MCF 10A (cell line): ENCODE results near the gene RGS2. TPM values are rescaled to one million over a fixed set of nuclear protein-coding genes. Genes with fewer than 3 reads are reported as not detected.

Source experiments
- BruUV-seq: library from RNA; stranded (reverse); fragments of 400-500 nt; replicated peaks from 2 replicates; lab custom pipeline; 2021; lab: Mats Ljungman, UMichigan
- CTCF ChIA-PET: fragments of 300-600 bp; sonication (Branson Sonifier 250); formaldehyde crosslinking; extraction: SDS; loops from one replicate; lab custom pipeline; 2021; ENCODE audit warnings: antibody characterized with exemption, inconsistent platforms; lab: Yijun Ruan, JAX
- POLR2A ChIA-PET: fragments of 300-600, 350-650 bp; sonication (Branson Sonifier 250); formaldehyde crosslinking; extraction: SDS; loops from one replicate; lab custom pipeline; 2020; ENCODE audit warnings: antibody characterized with exemption, inconsistent platforms; lab: Yijun Ruan, JAX
- DNase-seq: peaks from one replicate; pipeline ENCODE4 v3.0.0-alpha.2; 2018; ENCODE audit not compliant: unreplicated experiment
- H3K27ac Mint-ChIP-seq: one replicate; pipeline ENCODE4 v1.8.0; 2022; ENCODE audit warnings: mild to moderate bottlenecking, low read depth, mixed read lengths; ENCODE audit not compliant: unreplicated experiment
- H3K27me3 Mint-ChIP-seq: one replicate; pipeline ENCODE4 v1.8.0; 2022; ENCODE audit warnings: mixed read lengths; ENCODE audit not compliant: insufficient read depth, unreplicated experiment
- H3K36me3 Mint-ChIP-seq: one replicate; pipeline ENCODE4 v1.8.0; 2022; ENCODE audit warnings: mild to moderate bottlenecking, moderate library complexity, mixed read lengths; ENCODE audit not compliant: insufficient read depth, unreplicated experiment
- H3K4me1 Mint-ChIP-seq: one replicate; pipeline ENCODE4 v1.8.0; 2022; ENCODE audit warnings: mixed read lengths; ENCODE audit not compliant: insufficient read depth, unreplicated experiment
- H3K4me3 Mint-ChIP-seq: one replicate; pipeline ENCODE4 v1.8.0; 2022; ENCODE audit warnings: mild to moderate bottlenecking, moderate library complexity, mixed read lengths; ENCODE audit not compliant: unreplicated experiment
- H3K9me3 Mint-ChIP-seq: one replicate; pipeline ENCODE4 v1.8.0; 2022; ENCODE audit warnings: mixed read lengths; ENCODE audit not compliant: unreplicated experiment
- CTCF ChIP-seq: fragments of 200-600 bp; IDR thresholded peaks from one replicate; pipeline ENCODE4 v1.8.0; 2022; ENCODE audit warnings: antibody characterized with exemption, mild to moderate bottlenecking; ENCODE audit not compliant: unreplicated experiment
- intact Hi-C: fragments of 100-400 bp; cut with micrococcal nuclease; formaldehyde crosslinking; loops from 2 replicates; pipeline ENCODE4 v1.14.1; 2022
- total RNA-seq: library from RNA; stranded (reverse); gene quantifications from 2 replicates; pipeline ENCODE4 v1.2.3, GENCODE V29; 2022

Gene RGS2
- total RNA-seq, 1 experiment from 2014 or later, result 42.6 TPM

- TF ChIP-seq CTCF, result no peak
- H3K9me3 Mint-ChIP-seq, result peaks cover 7% of the 10 kb centered on the region
- no peak overlapping the region for H3K27ac Mint-ChIP-seq
- CTCF ChIA-PET, result no interaction called here
- H3K27me3 Mint-ChIP-seq, result no peaks in the 10 kb centered on the region
- no peak for DNase-seq
- H3K4me3 Mint-ChIP-seq, result no peak overlapping the region
- intact Hi-C loops, result no loop called here
- POLR2A ChIA-PET, result interaction anchor here (0.6 to 0.7 kb wide), 2 partner anchors 240 to 777 kb away, joined by 3 read pairs; no protein-coding TSS in a partner anchor
- BruUV-seq, result no TSS peak
- H3K4me1 Mint-ChIP-seq, result peaks cover 14% of the 10 kb centered on the region
- no peaks in the 10 kb centered on the region for H3K36me3 Mint-ChIP-seq
Observed at GRCh38 chr1:192763756-192764155, 45.1 kb upstream of the RGS2 start.

- H3K27ac Mint-ChIP-seq, result no peak overlapping the region
- no peak overlapping the region for H3K4me3 Mint-ChIP-seq
Observed at GRCh38 chr1:192764675-192765074, 44.2 kb upstream of the RGS2 start.

GRCh38 chr1:192766009-192766625 lies 42.7 kb upstream of the RGS2 start:
- Mint-ChIP-seq H3K27ac (no peak overlapping the region), H3K9me3 (peaks cover 7% of the 10 kb centered on the region), H3K4me1 (peaks cover 14% of the 10 kb centered on the region), H3K27me3 (no peaks in the 10 kb centered on the region), H3K36me3 (no peaks in the 10 kb centered on the region), H3K4me3 (no peak overlapping the region)
- intact Hi-C loops, result no loop called here
- peak; percentile 32 for DNase-seq
- POLR2A ChIA-PET, result interaction anchor here (0.9 kb wide), 1 partner anchor 36 kb away, joined by 3 read pairs; no protein-coding TSS in a partner anchor
- CTCF ChIA-PET, result interaction anchor here (0.6 to 1.5 kb wide), 6 partner anchors 14 to 1539 kb away, joined by 3 read pairs; no protein-coding TSS in a partner anchor
- BruUV-seq, result no TSS peak
- TF ChIP-seq CTCF, result no peak

More at GRCh38 chr1:192764675-192765074, 44.2 kb upstream of the RGS2 start:
- ChIA-PET POLR2A (no interaction called here), CTCF (interaction anchor here (0.6 to 0.8 kb wide), 3 partner anchors 42 to 645 kb away, joined by 3 read pairs; no protein-coding TSS in a partner anchor)
- no peak for TF ChIP-seq CTCF
- H3K4me1 Mint-ChIP-seq, result peaks cover 14% of the 10 kb centered on the region
- H3K9me3 Mint-ChIP-seq, result peaks cover 7% of the 10 kb centered on the region
- no peaks in the 10 kb centered on the region for H3K27me3 Mint-ChIP-seq
- no peaks in the 10 kb centered on the region for H3K36me3 Mint-ChIP-seq
- no TSS peak for BruUV-seq
- intact Hi-C loops, result no loop called here
- no peak for DNase-seq

- Mint-ChIP-seq H3K9me3 (peaks cover 7% of the 10 kb centered on the region), H3K36me3 (no peaks in the 10 kb centered on the region), H3K27ac (no peak overlapping the region), H3K4me3 (no peak overlapping the region), H3K27me3 (no peaks in the 10 kb centered on the region), H3K4me1 (peaks cover 14% of the 10 kb centered on the region)
- no peak for TF ChIP-seq CTCF
- ChIA-PET POLR2A (no interaction called here), CTCF (interaction anchor here (0.7 to 1.5 kb wide), 3 partner anchors 10 to 265 kb away, joined by 3 read pairs; no protein-coding TSS in a partner anchor)
- intact Hi-C loops, result no loop called here
- BruUV-seq, result no TSS peak
- no peak for DNase-seq
Observed at GRCh38 chr1:192766876-192767275, 42.0 kb upstream of the RGS2 start.
